WTC11 (cell line): Measurements from ENCODE around the gene WNT3A. TPM values are rescaled to one million over a fixed set of nuclear protein-coding genes. Genes with fewer than 3 reads are reported as not detected.

Experiments
- ATAC-seq: fragments of 200-7000 bp; cut with Tn5 transposase; 2 replicates; pipeline ENCODE4 v1.10.0; 2021; ENCODE audit warnings: mild to moderate bottlenecking, moderate library complexity
- CTCF ChIA-PET: fragments of 300-600 bp; sonication (Branson Sonifier 250); formaldehyde crosslinking; loops from one replicate; lab custom pipeline; 2021; ENCODE audit warnings: antibody characterized with exemption; lab: Charles Lee
- POLR2A ChIA-PET: fragments of 350-600 bp; sonication (Branson Sonifier 250); formaldehyde crosslinking; loops from one replicate; lab custom pipeline; 2021; ENCODE audit warnings: antibody characterized with exemption; lab: Charles Lee
- DNase-seq: peaks from one replicate; pipeline ENCODE4 v3.0.0; 2021; ENCODE audit warnings: low spot score
- H3K27ac Mint-ChIP-seq: 2 replicates; pipeline ENCODE4 v1.8.0; 2021; ENCODE audit warnings: mixed read lengths
- H3K27me3 Mint-ChIP-seq: 2 replicates; pipeline ENCODE4 v1.8.0; 2021; ENCODE audit warnings: low read depth, mild to moderate bottlenecking, moderate library complexity, mixed read lengths
- H3K36me3 Mint-ChIP-seq: 2 replicates; pipeline ENCODE4 v1.8.0; 2021; ENCODE audit warnings: mixed read lengths
- H3K4me1 Mint-ChIP-seq: 2 replicates; pipeline ENCODE4 v1.8.0; 2022; ENCODE audit warnings: mixed read lengths
- H3K4me3 Mint-ChIP-seq: 2 replicates; pipeline ENCODE4 v1.8.0; 2021; ENCODE audit warnings: mild to moderate bottlenecking, moderate library complexity, mixed read lengths
- H3K9me3 Mint-ChIP-seq: 2 replicates; pipeline ENCODE4 v1.8.0; 2021; ENCODE audit warnings: mixed read lengths
- AR ChIP-seq: fragments of 250-450 bp; sonication (Bioruptor Pico); IDR thresholded peaks from 2 replicates; pipeline ENCODE4 v1.9.0; 2021; ENCODE audit warnings: mild to moderate bottlenecking
- ARID4B ChIP-seq: sonication (generic); formaldehyde crosslinking; IDR thresholded peaks from 2 replicates; pipeline ENCODE4 v1.8.0; 2023; ENCODE audit warnings: missing genetic modification reagents, mild to moderate bottlenecking, borderline replicate concordance
- CREB1 ChIP-seq: sonication (generic); formaldehyde crosslinking; IDR thresholded peaks from 2 replicates; pipeline ENCODE4 v1.8.0; 2023; ENCODE audit warnings: mild to moderate bottlenecking, missing genetic modification reagents
- HMGA2 ChIP-seq: fragments of 250-450 bp; sonication (Bioruptor Pico); IDR thresholded peaks from 2 replicates; pipeline ENCODE4 v1.4.0; 2021; ENCODE audit warnings: mild to moderate bottlenecking, moderate library complexity
- JAZF1 ChIP-seq: fragments of 250-450 bp; sonication (Bioruptor Pico); IDR thresholded peaks from 2 replicates; pipeline ENCODE4 v1.9.0; 2021; ENCODE audit warnings: moderate library complexity, mild to moderate bottlenecking, inconsistent platforms
- MXD4 ChIP-seq: fragments of 250-450 bp; sonication (Bioruptor Pico); IDR thresholded peaks from 2 replicates; pipeline ENCODE4 v1.8.0; 2021; ENCODE audit warnings: mild to moderate bottlenecking, moderate library complexity, borderline replicate concordance
- NR2C2 ChIP-seq: sonication (generic); formaldehyde crosslinking; IDR thresholded peaks from 2 replicates; pipeline ENCODE4 v1.8.0; 2022; ENCODE audit warnings: mild to moderate bottlenecking, missing genetic modification reagents
- OVOL2 ChIP-seq: fragments of 250-450 bp; sonication (Bioruptor Pico); IDR thresholded peaks from 2 replicates; pipeline ENCODE4 v1.9.0; 2021; ENCODE audit warnings: mild to moderate bottlenecking, borderline replicate concordance
- PRDM15 ChIP-seq: sonication (generic); formaldehyde crosslinking; IDR thresholded peaks from 2 replicates; pipeline ENCODE4 v1.8.0; 2022; ENCODE audit warnings: missing genetic modification reagents
- SOX15 ChIP-seq: fragments of 250-450 bp; sonication (Bioruptor Pico); IDR thresholded peaks from 2 replicates; pipeline ENCODE4 v1.9.0; 2021; ENCODE audit warnings: mild to moderate bottlenecking
- TEAD1 ChIP-seq: sonication (generic); formaldehyde crosslinking; IDR thresholded peaks from 2 replicates; pipeline ENCODE4 v1.8.0; 2022; ENCODE audit warnings: mild to moderate bottlenecking, missing genetic modification reagents
- ZNF219 ChIP-seq: sonication (generic); formaldehyde crosslinking; IDR thresholded peaks from 2 replicates; pipeline ENCODE4 v1.8.0; 2023; ENCODE audit warnings: missing genetic modification reagents, mild to moderate bottlenecking, borderline replicate concordance
- ZNF263 ChIP-seq: sonication (generic); formaldehyde crosslinking; IDR thresholded peaks from 2 replicates; pipeline ENCODE4 v1.8.1; 2022; ENCODE audit warnings: low read depth, mild to moderate bottlenecking, moderate library complexity, missing genetic modification reagents
- ZNF317 ChIP-seq: sonication (generic); formaldehyde crosslinking; IDR thresholded peaks from 2 replicates; pipeline ENCODE4 v1.8.1; 2023; ENCODE audit warnings: low read depth, mild to moderate bottlenecking, moderate library complexity, missing genetic modification reagents, borderline replicate concordance
- ZNF416 ChIP-seq: fragments of 250-450 bp; sonication (Bioruptor Pico); IDR thresholded peaks from 2 replicates; pipeline ENCODE4 v1.9.0; 2021; ENCODE audit warnings: mild to moderate bottlenecking, inconsistent platforms
- ZNF671 ChIP-seq: fragments of 250-450 bp; sonication (Bioruptor Pico); IDR thresholded peaks from 2 replicates; pipeline ENCODE4 v1.8.0; 2021; ENCODE audit warnings: mild to moderate bottlenecking
- total RNA-seq: library from RNA; stranded (reverse); gene quantifications from 3 replicates; pipeline ENCODE4 v1.2.3, GENCODE V29; 2021
- TF ChIP-seq, protein P1 (sequence below): sonication (generic); formaldehyde crosslinking; IDR thresholded peaks from 2 replicates; pipeline ENCODE4 v1.8.1; 2022; ENCODE audit warnings: mild to moderate bottlenecking, moderate library complexity, missing genetic modification reagents
- TF ChIP-seq, protein P2 (sequence below): sonication (generic); formaldehyde crosslinking; IDR thresholded peaks from 2 replicates; pipeline ENCODE4 v1.8.1; 2022; ENCODE audit warnings: low read depth, missing genetic modification reagents, borderline replicate concordance

Gene WNT3A
- total RNA-seq, 1 experiment from 2014 or later = 0.17 TPM

DNA sequence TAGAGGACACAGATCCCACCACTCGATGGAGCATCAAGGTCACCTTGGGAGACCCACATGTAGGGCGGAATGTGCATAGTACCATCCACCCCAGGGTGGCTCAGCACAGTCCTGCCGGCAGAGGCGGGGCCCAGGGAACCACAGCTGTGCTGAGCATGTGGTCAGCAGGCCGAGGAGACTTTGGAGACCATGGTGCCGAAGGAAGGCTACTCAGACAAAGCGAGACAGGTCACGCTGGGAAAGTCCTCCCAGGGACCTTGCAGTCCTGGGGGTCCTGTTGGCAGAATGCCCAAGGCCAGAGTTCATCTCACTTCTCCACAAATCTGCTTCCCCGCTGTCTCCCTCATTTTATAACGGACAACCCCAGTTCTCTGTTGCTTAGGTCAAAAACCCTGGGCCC, 22.5 kb downstream of the WNT3A start (continued):
- TF ChIP-seq, protein P1, sequence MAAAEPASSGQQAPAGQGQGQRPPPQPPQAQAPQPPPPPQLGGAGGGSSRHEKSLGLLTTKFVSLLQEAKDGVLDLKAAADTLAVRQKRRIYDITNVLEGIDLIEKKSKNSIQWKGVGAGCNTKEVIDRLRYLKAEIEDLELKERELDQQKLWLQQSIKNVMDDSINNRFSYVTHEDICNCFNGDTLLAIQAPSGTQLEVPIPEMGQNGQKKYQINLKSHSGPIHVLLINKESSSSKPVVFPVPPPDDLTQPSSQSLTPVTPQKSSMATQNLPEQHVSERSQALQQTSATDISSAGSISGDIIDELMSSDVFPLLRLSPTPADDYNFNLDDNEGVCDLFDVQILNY = no peak
- TF ChIP-seq ZNF219 (CRISPR knock-in tag) (no peak), CREB1 (CRISPR knock-in tag) (no peak), JAZF1 (CRISPR knock-in tag) (no peak)

DNA sequence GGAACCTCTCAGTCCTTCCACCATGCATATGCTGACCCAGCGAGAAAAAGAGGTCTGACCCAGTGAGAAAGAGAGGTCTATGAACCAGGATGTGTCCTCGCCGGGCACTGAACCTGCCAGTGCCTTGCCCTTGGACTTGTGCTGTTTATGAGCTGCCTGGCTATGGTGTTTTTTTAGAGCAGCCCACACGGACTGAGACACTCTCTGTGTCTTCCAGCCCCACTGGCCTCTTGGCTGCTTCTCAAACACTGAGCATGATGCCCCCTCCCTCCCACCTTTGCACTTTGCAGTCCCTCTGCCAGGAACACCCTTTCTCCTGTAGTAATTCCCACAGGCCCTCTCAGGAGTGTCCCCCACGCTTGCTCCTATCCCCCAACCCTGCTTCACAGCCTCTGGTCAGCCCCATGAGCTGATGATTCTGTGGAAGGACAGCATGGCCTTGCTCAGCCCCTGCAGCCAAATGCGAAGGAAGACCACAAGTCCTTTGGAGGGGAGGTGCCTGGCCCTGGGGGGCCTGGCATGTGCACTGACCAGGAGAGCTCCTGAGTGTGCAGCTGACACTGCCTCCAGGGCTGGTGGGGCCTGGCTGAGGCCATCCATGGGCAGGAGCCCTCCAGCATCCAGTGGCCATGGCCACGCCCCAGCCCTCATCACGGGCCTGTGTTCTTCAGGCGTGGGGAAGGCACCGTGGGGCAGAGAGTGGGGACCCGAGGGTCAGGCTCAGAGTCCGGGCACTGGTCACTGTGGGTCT, 23.8 kb downstream of the WNT3A start:
- H3K9me3 Mint-ChIP-seq = peaks cover 10% of the 10 kb centered on the region
- POLR2A ChIA-PET = interaction anchor here (1.2 kb wide), 1 partner anchor 26 kb away, joined by 3 read pairs; no protein-coding TSS in a partner anchor
- H3K4me1 Mint-ChIP-seq = no peaks in the 10 kb centered on the region
- no peak for DNase-seq
- no peak for TF ChIP-seq OVOL2 (CRISPR knock-in tag)
- TF ChIP-seq ZNF416 (CRISPR knock-in tag) = no peak
- CTCF ChIA-PET = interaction anchor here (1.3 to 2.5 kb wide), 2 partner anchors 26 to 30 kb away, joined by 4 to 12 read pairs; no protein-coding TSS in a partner anchor
- no peak overlapping the region for H3K27ac Mint-ChIP-seq
- no peak overlapping the region for H3K4me3 Mint-ChIP-seq
- no peak for ATAC-seq
- H3K36me3 Mint-ChIP-seq = no peaks in the 10 kb centered on the region
- H3K27me3 Mint-ChIP-seq = peaks cover 50% of the 10 kb centered on the region

GRCh38 chr1:228031276-228031995, 24.6 kb downstream of the WNT3A start:
- H3K4me3 Mint-ChIP-seq = no peak overlapping the region
- no peaks in the 10 kb centered on the region for H3K36me3 Mint-ChIP-seq
- DNase-seq = no peak
- no peak for ATAC-seq
- no peak overlapping the region for H3K27ac Mint-ChIP-seq
- ChIA-PET CTCF (interaction anchor here (0.9 to 2.5 kb wide), 3 partner anchors 27 to 32 kb away, joined by 3 to 12 read pairs (median 4); no protein-coding TSS in a partner anchor), POLR2A (interaction anchor here (1.2 kb wide), 1 partner anchor 26 kb away, joined by 3 read pairs; no protein-coding TSS in a partner anchor)
- peaks cover 10% of the 10 kb centered on the region for H3K9me3 Mint-ChIP-seq
- H3K27me3 Mint-ChIP-seq = peaks cover 48% of the 10 kb centered on the region
- H3K4me1 Mint-ChIP-seq = no peaks in the 10 kb centered on the region
- TF ChIP-seq ZNF671 (CRISPR knock-in tag) (no peak), ZNF317 (CRISPR knock-in tag) (no peak), AR (CRISPR knock-in tag) (no peak), NR2C2 (CRISPR knock-in tag) (no peak), HMGA2 (CRISPR knock-in tag) (no peak), TEAD1 (CRISPR knock-in tag) (no peak), ZNF416 (CRISPR knock-in tag) (no peak), SOX15 (CRISPR knock-in tag) (no peak), ARID4B (no peak), MXD4 (CRISPR knock-in tag) (no peak), PRDM15 (no peak), ZNF263 (CRISPR knock-in tag) (no peak)
- TF ChIP-seq, protein P2, sequence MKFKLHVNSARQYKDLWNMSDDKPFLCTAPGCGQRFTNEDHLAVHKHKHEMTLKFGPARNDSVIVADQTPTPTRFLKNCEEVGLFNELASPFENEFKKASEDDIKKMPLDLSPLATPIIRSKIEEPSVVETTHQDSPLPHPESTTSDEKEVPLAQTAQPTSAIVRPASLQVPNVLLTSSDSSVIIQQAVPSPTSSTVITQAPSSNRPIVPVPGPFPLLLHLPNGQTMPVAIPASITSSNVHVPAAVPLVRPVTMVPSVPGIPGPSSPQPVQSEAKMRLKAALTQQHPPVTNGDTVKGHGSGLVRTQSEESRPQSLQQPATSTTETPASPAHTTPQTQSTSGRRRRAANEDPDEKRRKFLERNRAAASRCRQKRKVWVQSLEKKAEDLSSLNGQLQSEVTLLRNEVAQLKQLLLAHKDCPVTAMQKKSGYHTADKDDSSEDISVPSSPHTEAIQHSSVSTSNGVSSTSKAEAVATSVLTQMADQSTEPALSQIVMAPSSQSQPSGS (CRISPR knock-in tag) = no peak
